Stimulated activated CD8-positive, alpha-beta memory T cell treated with anti-CD3 and anti-CD28 coated beads, Interleukin-4, amount 100 ng/mL, for 24 hours (primary cell): Measurements from ENCODE around the gene PCDHGB1.
"Not testable (repeated sequence)": the region's sequence is repeated elsewhere in the genome, so short reads cannot be mapped to it uniquely, and the experiment has no call there.

Experiments
- DNase-seq: peaks from one replicate; pipeline ENCODE4 v3.0.0-alpha.2; 2020; ENCODE audit warnings: low read depth

The PCDHGB1 gene

DNA sequence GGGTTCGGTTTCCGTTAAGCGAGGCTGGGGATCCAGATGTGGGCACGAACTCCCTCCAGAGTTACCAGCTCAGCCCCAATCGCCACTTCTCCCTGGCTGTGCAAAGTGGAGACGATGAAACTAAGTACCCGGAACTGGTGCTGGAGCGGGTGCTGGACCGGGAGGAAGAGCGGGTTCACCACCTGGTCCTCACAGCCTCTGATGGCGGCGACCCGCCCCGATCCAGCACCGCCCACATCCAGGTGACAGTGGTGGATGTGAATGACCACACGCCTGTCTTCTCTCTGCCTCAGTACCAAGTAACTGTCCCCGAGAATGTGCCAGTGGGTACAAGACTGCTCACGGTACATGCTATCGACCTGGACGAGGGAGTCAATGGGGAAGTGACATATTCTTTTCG lies 33.4 kb downstream of the PCDHGB1 start:
- DNase-seq = no peak

DNA sequence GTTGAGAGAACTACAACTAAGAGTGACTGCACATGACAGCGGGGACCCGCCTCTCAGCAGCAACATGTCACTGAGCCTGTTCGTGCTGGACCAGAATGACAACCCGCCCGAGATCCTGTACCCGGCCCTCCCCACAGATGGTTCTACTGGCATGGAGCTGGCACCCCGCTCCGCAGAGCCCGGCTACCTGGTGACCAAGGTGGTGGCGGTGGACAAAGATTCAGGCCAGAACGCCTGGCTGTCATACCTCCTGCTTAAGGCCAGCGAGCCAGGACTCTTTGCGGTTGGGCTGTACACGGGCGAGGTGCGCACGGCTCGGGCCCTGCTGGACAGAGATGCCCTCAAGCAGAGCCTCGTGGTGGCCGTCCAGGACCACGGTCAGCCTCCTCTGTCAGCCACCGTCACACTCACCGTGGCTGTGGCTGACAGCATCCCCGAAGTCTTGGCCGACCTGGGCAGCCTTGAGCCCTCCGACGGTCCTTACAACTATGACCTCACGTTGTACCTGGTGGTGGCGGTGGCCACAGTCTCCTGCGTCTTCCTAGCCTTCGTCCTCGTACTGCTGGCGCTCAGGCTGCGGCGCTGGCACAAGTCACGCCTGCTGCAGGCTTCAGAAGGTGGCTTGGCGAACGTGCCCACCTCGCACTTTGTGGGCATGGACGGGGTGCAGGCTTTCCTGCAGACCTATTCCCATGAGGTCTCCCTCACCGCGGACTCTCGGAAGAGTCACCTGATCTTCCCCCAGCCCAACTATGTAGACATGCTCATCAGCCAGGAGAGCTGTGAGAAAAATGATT lies 34.8 kb downstream of the PCDHGB1 start:
- no peak for DNase-seq

DNA sequence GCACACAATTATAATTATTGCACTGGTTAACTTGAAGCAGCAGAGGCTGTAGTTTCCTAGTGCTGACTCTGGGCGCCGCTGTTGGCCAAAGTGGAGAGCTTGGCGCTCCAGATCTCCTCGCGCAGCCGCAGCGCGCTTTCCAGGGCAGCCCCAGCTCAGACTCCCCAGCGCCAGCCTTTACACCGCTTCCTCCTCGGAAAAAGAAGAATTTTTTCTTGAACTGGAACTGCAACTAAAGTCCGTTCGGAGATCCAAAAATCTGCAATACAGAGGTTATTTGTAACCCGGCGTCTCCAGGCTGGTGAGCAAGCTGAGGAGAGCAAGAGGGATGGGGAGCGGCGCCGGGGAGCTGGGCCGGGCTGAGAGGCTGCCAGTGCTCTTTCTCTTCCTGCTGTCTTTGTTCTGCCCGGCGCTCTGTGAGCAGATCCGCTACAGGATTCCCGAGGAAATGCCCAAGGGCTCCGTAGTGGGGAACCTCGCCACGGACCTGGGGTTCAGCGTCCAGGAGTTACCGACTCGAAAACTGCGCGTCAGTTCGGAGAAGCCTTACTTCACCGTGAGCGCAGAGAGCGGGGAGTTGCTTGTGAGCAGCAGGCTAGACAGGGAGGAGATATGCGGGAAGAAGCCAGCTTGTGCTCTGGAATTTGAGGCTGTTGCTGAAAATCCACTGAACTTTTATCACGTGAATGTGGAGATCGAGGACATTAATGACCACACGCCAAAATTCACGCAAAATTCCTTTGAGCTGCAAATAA lies 37.8 kb downstream of the PCDHGB1 start, which contains the start of gene PCDHGB4:
Gene PCDHGB4 (plus strand): TSS at position 142 of the 755 bp plus-strand sequence. CDS start 187 bp downstream, at position 329.
- not testable (repeated sequence) for DNase-seq

DNA sequence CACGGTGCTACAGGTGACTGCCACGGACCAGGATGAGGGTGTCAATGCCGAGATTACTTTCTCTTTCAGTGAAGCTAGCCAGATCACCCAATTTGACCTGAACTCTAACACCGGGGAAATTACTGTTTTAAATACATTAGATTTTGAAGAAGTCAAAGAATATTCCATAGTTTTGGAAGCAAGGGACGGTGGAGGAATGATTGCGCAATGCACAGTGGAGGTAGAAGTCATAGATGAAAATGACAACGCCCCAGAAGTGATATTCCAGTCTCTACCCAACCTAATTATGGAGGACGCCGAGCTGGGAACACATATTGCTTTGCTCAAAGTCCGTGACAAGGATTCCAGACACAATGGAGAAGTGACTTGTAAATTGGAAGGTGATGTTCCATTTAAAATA lies 38.8 kb downstream of the PCDHGB1 start:
- DNase-seq = no peak

DNA sequence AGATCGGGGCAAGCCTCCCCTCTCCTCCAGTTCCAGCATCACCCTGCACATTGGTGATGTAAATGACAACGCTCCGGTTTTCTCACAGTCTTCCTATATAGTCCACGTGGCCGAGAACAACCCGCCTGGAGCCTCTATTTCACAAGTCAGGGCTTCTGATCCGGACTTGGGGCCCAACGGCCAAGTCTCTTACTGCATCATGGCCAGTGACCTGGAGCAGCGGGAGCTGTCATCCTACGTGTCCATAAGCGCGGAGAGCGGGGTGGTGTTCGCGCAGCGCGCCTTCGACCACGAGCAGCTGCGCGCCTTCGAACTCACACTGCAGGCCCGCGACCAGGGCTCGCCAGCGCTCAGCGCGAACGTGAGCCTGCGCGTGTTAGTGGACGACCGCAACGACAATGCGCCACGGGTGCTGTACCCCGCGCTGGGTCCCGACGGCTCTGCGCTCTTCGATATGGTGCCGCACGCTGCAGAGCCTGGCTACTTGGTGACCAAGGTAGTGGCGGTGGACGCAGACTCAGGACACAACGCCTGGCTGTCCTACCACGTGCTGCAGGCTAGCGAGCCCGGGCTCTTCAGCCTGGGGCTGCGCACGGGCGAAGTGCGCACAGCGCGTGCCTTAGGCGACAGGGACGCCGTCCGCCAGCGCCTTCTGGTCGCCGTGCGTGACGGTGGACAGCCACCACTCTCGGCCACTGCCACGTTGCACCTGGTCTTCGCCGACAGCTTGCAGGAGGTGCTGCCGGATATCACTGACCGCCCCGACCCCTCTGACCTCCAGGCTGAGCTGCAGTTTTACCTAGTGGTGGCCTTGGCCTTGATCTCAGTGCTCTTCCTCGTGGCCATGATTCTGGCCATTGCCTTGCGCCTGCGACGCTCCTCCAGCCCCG lies 39.5 kb downstream of the PCDHGB1 start:
- no peak for DNase-seq

DNA sequence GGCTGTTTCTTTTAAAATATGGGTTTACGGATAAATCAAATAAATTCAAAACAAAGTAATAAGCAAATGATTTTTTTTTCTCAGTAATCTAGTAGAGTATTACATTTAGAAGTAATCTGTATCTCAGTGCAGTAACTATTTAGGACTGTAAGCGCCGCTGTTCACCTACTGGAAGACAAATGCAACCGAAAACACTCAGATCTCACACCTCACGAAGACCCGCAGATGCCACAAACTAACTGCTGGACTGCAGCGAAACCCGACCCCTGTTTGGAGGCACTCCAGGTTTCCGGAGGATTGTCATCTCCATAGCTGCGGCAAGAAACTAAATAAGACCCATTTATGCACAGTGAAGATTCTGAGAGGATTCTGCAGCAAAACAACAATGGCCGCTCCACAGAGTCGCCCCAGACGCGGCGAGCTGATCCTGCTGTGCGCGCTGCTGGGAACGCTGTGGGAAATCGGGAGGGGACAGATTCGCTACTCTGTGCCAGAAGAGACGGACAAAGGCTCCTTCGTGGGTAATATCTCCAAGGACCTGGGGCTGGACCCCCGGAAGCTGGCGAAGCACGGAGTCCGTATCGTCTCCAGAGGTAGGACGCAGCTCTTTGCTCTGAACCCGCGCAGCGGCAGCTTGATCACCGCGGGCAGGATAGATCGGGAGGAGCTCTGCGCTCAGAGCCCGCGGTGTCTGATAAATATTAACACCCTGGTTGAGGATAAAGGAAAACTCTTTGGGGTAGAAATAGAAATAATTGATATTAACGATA lies 42.7 kb downstream of the PCDHGB1 start, which contains the start of gene PCDHGA8:
Gene PCDHGA8 (plus strand): TSS at position 205 of the 770 bp plus-strand sequence. CDS start 181 bp downstream, at position 386.
- DNase-seq = no peak

DNA sequence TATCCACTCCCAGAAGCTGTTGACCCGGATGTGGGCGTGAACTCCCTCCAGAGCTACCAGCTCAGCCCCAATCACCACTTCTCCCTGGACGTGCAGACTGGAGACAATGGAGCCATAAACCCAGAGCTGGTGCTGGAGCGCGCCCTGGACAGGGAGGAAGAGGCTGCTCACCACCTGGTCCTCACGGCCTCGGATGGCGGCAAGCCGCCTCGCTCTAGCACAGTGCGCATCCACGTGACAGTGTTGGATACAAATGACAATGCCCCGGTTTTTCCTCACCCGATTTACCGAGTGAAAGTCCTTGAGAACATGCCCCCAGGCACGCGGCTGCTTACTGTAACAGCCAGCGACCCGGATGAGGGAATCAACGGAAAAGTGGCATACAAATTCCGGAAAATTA lies 43.4 kb downstream of the PCDHGB1 start:
- no peak for DNase-seq

DNA sequence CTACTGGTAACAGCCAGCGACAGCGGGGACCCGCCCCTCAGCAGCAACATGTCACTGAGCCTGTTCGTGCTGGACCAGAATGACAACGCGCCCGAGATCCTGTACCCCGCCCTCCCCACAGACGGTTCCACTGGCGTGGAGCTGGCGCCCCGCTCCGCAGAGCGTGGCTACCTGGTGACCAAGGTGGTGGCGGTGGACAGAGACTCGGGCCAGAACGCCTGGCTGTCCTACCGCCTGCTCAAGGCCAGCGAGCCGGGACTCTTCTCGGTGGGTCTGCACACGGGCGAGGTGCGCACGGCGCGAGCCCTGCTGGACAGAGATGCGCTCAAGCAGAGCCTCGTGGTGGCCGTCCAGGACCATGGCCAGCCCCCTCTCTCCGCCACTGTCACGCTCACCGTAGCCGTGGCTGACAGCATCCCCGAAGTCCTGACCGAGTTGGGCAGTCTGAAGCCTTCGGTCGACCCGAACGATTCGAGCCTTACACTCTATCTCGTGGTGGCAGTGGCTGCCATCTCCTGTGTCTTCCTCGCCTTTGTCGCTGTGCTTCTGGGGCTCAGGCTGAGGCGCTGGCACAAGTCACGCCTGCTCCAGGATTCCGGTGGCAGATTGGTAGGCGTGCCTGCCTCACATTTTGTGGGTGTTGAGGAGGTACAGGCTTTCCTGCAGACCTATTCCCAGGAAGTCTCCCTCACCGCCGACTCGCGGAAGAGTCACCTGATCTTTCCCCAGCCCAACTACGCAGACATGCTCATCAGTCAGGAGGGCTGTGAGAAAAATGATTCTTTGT lies 44.7 kb downstream of the PCDHGB1 start:
- not testable (repeated sequence) for DNase-seq

DNA sequence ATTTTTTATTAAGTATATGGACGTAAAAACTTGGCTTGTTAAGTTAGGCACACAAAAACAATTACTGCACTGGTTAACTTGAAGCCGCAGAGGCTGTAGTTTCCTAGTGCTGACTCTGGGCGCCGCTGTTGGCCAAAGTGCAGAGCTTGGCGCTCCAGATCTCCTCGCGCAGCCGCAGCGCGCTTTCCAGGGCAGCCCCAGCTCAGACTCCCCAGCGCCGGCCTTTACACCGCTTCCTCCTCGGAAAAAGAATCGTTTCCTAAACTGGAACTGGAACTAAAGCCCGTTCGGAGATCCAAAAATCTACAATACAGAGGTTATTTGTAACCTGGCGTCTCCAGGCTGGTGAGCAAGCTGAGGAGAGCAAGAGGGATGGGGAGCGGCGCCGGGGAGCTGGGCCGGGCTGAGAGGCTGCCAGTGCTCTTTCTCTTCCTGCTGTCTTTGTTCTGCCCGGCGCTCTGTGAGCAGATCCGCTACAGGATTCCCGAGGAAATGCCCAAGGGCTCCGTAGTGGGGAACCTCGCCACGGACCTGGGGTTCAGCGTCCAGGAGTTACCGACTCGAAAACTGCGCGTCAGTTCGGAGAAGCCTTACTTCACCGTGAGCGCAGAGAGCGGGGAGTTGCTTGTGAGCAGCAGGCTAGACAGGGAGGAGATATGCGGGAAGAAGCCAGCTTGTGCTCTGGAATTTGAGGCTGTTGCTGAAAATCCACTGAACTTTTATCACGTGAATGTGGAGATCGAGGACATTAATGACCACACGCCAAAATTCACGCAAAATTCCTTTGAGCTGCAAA lies 48.1 kb downstream of the PCDHGB1 start, which contains the start of gene PCDHGB5:
Gene PCDHGB5 (plus strand): TSS at position 192 of the 796 bp plus-strand sequence. CDS start 181 bp downstream, at position 373.
- DNase-seq = not testable (repeated sequence)

DNA sequence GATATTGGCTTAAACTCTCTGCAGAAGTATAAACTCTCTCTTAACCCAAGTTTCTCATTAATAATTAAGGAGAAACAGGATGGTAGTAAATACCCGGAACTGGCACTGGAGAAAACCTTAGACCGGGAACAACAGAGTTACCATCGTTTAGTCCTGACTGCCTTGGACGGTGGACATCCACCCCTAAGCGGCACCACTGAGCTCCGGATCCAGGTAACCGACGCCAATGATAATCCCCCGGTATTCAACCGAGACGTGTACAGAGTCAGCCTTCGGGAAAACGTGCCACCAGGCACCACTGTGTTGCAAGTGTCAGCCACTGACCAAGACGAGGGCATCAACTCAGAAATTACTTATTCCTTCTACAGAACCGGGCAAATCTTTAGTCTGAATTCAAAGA lies 48.7 kb downstream of the PCDHGB1 start:
- DNase-seq = no peak

DNA sequence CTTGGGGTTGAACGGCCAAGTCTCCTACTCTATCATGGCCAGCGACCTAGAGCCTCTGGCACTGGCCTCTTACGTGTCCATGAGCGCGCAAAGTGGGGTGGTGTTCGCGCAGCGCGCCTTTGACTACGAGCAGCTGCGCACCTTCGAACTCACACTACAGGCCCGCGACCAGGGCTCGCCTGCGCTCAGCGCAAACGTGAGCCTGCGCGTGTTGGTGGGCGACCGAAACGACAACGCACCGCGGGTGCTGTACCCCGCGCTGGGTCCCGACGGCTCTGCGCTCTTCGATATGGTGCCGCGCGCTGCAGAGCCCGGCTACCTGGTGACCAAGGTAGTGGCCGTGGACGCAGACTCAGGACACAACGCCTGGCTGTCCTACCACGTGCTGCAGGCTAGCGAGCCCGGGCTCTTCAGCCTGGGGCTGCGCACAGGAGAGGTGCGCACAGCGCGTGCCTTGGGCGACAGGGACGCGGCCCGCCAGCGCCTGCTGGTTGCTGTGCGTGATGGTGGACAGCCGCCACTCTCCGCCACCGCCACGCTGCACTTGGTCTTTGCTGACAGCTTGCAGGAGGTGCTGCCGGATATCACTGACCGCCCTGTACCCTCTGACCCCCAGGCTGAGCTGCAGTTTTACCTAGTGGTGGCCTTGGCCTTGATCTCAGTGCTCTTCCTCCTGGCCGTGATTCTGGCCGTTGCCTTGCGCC lies 49.8 kb downstream of the PCDHGB1 start:
- DNase-seq = no peak
